Mammary epithelial cell (primary cell): Measurements from ENCODE around the gene GRN.

Experiments
- CTCF ChIP-seq, 2 donors: IDR thresholded peaks in 1 of 2; conservative IDR thresholded peaks in 1 of 2; 2 replicates each; pipeline ENCODE4 v1.5.1; 2011 to 2012; ENCODE audit warnings: inconsistent platforms in 2 of 2, low read length in 2 of 2, mild to moderate bottlenecking in 2 of 2, control low read depth in 1 of 2, low read depth in 1 of 2; ENCODE audit not compliant: insufficient read depth in 1 of 2; ENCODE audit errors: extremely low read depth in 1 of 2
- EZH2 ChIP-seq: IDR thresholded peaks from 2 replicates; pipeline ENCODE4 v1.6.1; 2012; ENCODE audit warnings: low read length, inconsistent platforms, borderline replicate concordance

GRCh38 chr17:44348234-44348987, 3.3 kb downstream of the GRN start:
- TF ChIP-seq CTCF (conservative IDR thresholded peaks at IDR 0.05 in 1 of 2, IDR thresholded peaks at IDR 0.05 in 1 of 2; ENCODE audit: extremely low read depth in 1 of 2, insufficient read depth in 1 of 2, low read depth in 1 of 2, low read length in 2 of 2) (no peak), EZH2 (no peak)
